Stimulated activated CD4-positive, alpha-beta T cell treated with anti-CD3 and anti-CD28 coated beads, Interleukin-4, amount 100 ng/mL, for 24 hours (primary cell): ENCODE measurements around the gene DOK5.
"Not testable (repeated sequence)": the region's sequence is repeated elsewhere in the genome, so short reads cannot be mapped to it uniquely, and the experiment has no call there.

ENCODE experiments used
- DNase-seq: peaks from one replicate; pipeline ENCODE4 v3.0.0-alpha.2; 2020

DOK5 gene

GRCh38 chr20:54475334-54476168 is at the start of gene DOK5:
DOK5 (plus strand) TSS chr20:54475593; CDS start chr20:54475947, 354 bp downstream.
- DNase-seq: no peak

GRCh38 chr20:54429364-54429763 is 46.0 kb upstream of the DOK5 start:
- no peak for DNase-seq

- no peak for DNase-seq
These were observed 44.0 kb upstream of the DOK5 start for GRCh38 chr20:54431156-54431944.

GRCh38 chr20:54432966-54433365 is 42.4 kb upstream of the DOK5 start:
- no peak for DNase-seq

GRCh38 chr20:54433636-54434035 is 41.8 kb upstream of the DOK5 start:
- no peak for DNase-seq

GRCh38 chr20:54434196-54434595 is 41.2 kb upstream of the DOK5 start:
- no peak for DNase-seq

GRCh38 chr20:54435015-54435414 is 40.4 kb upstream of the DOK5 start:
- no peak for DNase-seq

GRCh38 chr20:54436410-54436809 is 39.0 kb upstream of the DOK5 start:
- DNase-seq: not testable (repeated sequence)

- DNase-seq: no peak
These were observed 37.2 kb upstream of the DOK5 start for GRCh38 chr20:54438166-54438565.

- no peak for DNase-seq
These were observed 25.2 kb upstream of the DOK5 start for GRCh38 chr20:54450207-54450606.

- no peak for DNase-seq
These were observed 24.2 kb upstream of the DOK5 start for GRCh38 chr20:54451171-54451570.

GRCh38 chr20:54452277-54452676 is 23.1 kb upstream of the DOK5 start:
- no peak for DNase-seq

- no peak for DNase-seq
These were observed 20.4 kb upstream of the DOK5 start for GRCh38 chr20:54454982-54455381.

GRCh38 chr20:54456423-54456822 is 19.0 kb upstream of the DOK5 start:
- DNase-seq: no peak

GRCh38 chr20:54456961-54457360 is 18.4 kb upstream of the DOK5 start:
- DNase-seq: no peak

GRCh38 chr20:54458219-54458618 is 17.2 kb upstream of the DOK5 start:
- DNase-seq: no peak

- DNase-seq: no peak
These were observed 16.1 kb upstream of the DOK5 start for GRCh38 chr20:54459279-54459678.

GRCh38 chr20:54464003-54464402 is 11.4 kb upstream of the DOK5 start:
- DNase-seq: no peak

GRCh38 chr20:54466127-54466526 is 9.3 kb upstream of the DOK5 start:
- no peak for DNase-seq

GRCh38 chr20:54467622-54468021 is 7.8 kb upstream of the DOK5 start:
- no peak for DNase-seq

- DNase-seq: no peak
These were observed 7.3 kb upstream of the DOK5 start for GRCh38 chr20:54468082-54468481.

- DNase-seq: no peak
These were observed 6.1 kb upstream of the DOK5 start for GRCh38 chr20:54469293-54469692.

GRCh38 chr20:54469952-54470351 is 5.4 kb upstream of the DOK5 start:
- DNase-seq: no peak

- DNase-seq: no peak
These were observed 4.7 kb upstream of the DOK5 start for GRCh38 chr20:54470697-54471096.
